D341Med (cell line): Measurements from ENCODE around the gene CCDC110.
"Not testable (repeated sequence)": the region's sequence is repeated elsewhere in the genome, so short reads cannot be mapped to it uniquely, and the experiment has no call there.

Source experiments
- DNase-seq: peaks from one replicate; pipeline ENCODE4 v3.0.0; 2012; ENCODE audit warnings: low spot score

CCDC110 gene

GRCh38 chr4:185471235-185472102 lies at the start of gene CCDC110:
Gene CCDC110 (minus strand): TSS chr4:185471733. CDS start chr4:185471683, 50 bp downstream.
- DNase-seq, result peak; percentile 100

GRCh38 chr4:185520119-185520518 lies 48.6 kb upstream of the CCDC110 start:
- DNase-seq, result no peak

GRCh38 chr4:185518494-185518893 lies 47.0 kb upstream of the CCDC110 start:
- no peak for DNase-seq

- DNase-seq, result no peak
Observed at GRCh38 chr4:185518069-185518468, 46.5 kb upstream of the CCDC110 start.

GRCh38 chr4:185515248-185515647 lies 43.7 kb upstream of the CCDC110 start:
- no peak for DNase-seq

GRCh38 chr4:185514182-185514697 lies 42.7 kb upstream of the CCDC110 start:
- no peak for DNase-seq

- DNase-seq, result no peak
Observed at GRCh38 chr4:185513489-185514181, 42.1 kb upstream of the CCDC110 start.

GRCh38 chr4:185512516-185512915 lies 41.0 kb upstream of the CCDC110 start:
- no peak for DNase-seq

- DNase-seq, result not testable (repeated sequence)
Observed at GRCh38 chr4:185511243-185511642, 39.7 kb upstream of the CCDC110 start.

- DNase-seq, result no peak
Observed at GRCh38 chr4:185510806-185511205, 39.3 kb upstream of the CCDC110 start.

GRCh38 chr4:185508181-185508580 lies 36.6 kb upstream of the CCDC110 start:
- no peak for DNase-seq

- DNase-seq, result no peak
Observed at GRCh38 chr4:185506422-185506821, 34.9 kb upstream of the CCDC110 start.

- DNase-seq, result no peak
Observed at GRCh38 chr4:185504098-185505047, 32.8 kb upstream of the CCDC110 start.

- no peak for DNase-seq
Observed at GRCh38 chr4:185502386-185502785, 30.9 kb upstream of the CCDC110 start.

GRCh38 chr4:185500576-185500975 lies 29.0 kb upstream of the CCDC110 start:
- DNase-seq, result no peak

GRCh38 chr4:185500035-185500434 lies 28.5 kb upstream of the CCDC110 start:
- DNase-seq, result no peak

GRCh38 chr4:185488650-185489049 lies 17.1 kb upstream of the CCDC110 start:
- DNase-seq, result no peak

- no peak for DNase-seq
Observed at GRCh38 chr4:185481401-185481800, 9.9 kb upstream of the CCDC110 start.

- no peak for DNase-seq
Observed at GRCh38 chr4:185480016-185480732, 8.6 kb upstream of the CCDC110 start.

GRCh38 chr4:185479507-185479971 lies 8.0 kb upstream of the CCDC110 start:
- DNase-seq, result no peak

- DNase-seq, result no peak
Observed at GRCh38 chr4:185473247-185473646, 1.7 kb upstream of the CCDC110 start.
